ENCODE measurements around the gene KCTD1.

KCTD1 gene

DNA sequence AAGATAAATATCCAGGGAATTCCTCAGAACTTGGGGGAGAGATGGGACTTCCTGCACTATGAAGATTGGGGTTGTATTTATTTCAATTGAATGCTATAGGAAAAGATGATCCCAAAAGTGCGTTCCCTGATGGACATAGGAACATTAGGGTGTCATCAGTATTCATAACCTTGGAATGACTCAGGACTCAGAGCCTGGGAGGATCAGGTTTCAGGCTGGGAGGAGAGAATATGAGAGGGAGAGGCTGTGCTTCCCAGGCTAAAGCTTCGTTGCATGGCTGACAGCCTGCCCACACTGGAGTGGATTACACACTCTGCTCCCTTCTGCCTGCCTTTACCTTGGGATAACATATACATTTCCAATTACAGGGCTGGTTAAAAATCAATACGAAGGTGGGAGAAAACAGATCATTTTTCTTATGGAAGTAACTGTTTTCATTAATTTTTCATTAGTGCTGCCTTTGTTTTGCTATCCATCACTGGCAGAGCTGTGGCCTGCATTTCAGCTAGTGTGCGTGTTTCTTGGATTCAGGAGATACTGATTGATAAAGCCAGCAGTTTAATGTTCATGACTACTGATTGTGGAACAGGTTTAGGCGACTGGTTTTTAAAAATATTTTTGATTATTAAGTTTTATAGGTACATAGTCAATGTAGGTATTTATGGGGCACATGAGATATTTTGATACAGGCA, 118.7 kb downstream of the KCTD1 start:
- DNase-seq (ENCODE audit: low read depth in 2 of 2): no peak

DNA sequence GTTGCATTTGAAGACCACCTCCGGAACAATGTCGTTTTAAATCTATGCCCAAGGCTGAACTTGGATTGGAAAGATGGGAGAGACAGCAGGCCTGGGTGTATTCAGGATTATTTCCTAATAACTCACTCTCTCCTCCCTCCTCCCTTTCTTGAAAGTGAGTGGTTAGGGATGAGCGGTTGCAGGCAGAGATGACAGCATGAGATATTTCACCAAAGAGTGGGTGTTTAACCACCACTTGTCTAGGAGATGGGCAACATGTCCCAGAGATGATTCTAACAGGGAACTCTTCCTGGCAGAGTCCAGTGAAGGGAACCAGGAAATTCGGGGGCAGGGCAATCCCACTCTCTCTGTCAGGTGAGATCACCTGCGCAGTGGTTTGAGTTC, 123.2 kb downstream of the KCTD1 start:
- DNase-seq (ENCODE audit: low read depth in 2 of 2): no peak

DNA sequence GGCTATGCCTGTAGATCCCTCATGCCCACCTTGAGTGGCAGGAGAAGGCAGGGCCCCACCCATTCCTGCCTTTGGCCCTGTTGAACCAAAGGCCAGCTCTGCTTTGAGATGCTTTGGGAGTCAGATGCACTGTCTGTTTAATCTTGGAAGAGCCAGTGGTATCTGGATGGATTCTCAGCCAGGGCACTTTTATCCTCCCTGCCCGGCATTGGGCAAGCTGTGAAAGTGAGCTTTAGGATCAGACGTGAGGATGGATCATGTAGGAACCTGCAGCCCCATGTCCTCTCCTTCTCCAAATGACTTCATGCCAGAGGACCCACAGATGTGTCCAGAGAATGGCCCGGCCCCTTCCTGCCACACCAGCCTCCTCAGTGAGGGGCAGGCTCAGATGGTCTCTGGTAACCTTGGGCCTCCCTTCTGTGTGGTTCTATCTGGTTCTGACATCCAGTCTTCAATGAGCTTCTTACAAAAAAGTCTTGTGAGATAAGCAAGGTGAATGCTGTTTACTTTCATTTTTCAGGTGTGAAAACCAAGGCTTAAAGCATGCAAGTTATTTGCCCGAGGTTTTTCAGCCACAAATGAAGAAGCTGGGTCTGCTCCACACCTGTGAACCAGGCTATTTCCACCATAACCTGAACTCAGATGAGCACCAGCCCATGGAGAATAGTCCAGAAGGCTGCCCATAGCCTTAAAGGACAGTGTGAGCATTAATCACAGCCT, 123.8 kb downstream of the KCTD1 start:
- no peak for DNase-seq (ENCODE audit: low read depth in 2 of 2)

DNA sequence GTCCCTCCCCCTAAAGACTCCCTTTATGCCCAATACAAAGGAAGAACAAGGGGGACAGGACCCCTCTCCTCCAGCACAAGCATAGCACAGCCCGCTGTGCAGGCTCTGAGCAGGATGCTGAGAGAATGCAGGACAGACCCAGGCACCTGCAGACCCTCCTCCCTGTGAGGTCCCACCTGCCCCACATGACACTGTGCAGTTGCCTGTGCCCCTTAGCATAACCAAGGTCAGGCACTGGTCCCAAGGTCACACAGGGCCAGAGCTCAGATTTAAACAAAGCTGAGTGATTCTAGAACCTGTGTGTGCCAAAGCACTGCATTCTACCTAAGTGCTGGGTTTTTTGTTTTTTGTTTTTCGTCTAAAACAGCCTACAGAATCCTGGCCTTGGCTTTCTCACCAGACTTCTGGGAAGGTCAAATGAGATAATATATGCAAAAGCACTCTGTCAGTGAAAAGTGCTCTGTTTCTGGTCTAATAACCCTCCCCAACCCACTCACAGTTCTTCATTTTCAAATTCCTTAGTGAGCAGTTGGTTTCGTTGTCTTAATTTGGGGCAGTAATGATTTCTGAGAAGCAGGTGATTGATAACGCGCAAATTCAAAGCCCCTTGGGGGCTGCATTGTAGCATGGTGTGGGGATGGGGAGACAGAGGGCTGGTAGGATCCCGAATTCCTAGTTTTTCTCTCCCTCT, 125.7 kb downstream of the KCTD1 start:
- DNase-seq (ENCODE audit: low read depth in 2 of 2): no peak

GRCh38 chr18:26421931-26422330, 126.4 kb downstream of the KCTD1 start:
- no peak for DNase-seq (ENCODE audit: low read depth in 2 of 2)

DNA sequence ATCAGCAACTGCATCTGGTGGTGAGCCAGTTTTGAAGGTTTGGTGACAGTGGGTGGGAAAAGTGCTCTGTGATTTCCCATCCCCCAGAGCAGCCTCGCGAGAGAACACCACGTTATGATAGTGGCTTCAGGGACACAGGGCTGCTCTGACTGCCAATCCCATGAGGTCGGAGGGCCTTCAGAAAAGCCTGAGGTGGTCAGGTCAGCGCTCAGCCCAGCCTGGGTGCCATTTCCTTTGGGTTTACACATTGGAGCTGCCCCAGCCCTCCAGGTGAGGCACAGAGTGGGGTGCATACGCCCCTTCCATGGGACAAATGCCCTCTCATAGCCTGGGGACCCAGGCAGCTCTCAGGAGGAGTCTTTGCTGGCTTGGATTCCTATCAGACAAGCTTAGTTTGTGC, 126.8 kb downstream of the KCTD1 start:
- DNase-seq (ENCODE audit: low read depth in 2 of 2): no peak

DNA sequence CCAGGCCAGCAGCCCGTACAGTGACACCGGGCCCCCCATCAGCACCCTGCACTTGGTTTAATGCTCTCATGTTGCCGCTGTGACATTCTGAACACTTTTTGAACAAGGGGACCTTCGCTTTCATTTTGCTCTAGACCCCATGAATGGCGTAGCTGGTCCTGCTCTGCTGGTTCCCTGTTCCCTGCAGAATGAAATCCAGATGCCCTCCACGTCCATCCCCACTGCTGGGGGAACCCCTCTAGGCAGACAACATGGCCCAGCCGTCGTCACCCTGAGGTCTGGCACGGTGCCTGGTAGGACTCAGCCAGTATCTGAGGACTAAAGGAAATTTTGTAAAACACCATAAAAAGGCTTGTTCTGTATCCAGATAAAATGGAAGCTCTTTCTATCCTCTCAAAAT, 128.6 kb downstream of the KCTD1 start:
- no peak for DNase-seq (ENCODE audit: low read depth in 2 of 2)

DNA sequence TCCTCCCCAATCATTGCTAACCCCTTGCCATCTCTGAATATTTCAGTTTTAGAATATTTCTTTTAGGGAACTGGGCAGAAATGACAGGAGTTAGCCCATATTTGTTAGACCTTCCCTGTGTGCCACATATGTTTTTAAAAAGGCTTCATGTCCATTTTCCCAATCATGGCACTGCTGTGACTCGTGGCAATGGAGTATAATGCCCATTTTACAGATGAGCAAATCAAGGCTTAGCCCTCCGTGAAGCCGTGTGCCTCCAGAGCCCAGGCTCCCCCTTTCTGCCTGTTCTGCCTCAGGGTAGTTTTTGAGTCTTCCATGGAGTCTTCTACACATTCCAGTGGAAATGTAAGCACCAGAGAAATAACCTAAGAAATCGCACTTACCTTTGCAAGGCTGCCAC, 130.1 kb downstream of the KCTD1 start:
- DNase-seq (ENCODE audit: low read depth in 2 of 2): no peak

DNA sequence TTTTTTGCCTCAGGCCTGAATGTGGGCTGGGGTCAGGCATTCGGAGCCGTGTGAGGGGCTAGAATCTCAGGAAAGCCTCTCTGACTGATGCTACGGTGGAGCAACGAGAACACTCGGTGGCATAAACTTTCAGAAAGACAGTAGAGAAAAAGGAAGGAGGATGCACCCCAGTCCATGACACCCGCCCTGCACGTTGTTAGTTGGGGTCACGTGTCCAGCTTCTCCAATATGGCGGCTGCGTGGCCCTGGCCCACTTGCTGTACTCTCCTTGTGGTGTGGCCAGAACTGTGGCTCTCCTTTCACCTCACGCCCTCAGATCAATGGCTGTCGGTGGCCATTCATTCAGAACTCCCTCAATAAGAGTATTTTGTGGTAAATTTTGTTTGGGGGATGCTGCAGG, 131.2 kb downstream of the KCTD1 start:
- no peak for DNase-seq (ENCODE audit: low read depth in 2 of 2)

- no peak for DNase-seq (ENCODE audit: low read depth in 2 of 2)
Measured at GRCh38 chr18:26416652-26417150, 131.7 kb downstream of the KCTD1 start.

DNA sequence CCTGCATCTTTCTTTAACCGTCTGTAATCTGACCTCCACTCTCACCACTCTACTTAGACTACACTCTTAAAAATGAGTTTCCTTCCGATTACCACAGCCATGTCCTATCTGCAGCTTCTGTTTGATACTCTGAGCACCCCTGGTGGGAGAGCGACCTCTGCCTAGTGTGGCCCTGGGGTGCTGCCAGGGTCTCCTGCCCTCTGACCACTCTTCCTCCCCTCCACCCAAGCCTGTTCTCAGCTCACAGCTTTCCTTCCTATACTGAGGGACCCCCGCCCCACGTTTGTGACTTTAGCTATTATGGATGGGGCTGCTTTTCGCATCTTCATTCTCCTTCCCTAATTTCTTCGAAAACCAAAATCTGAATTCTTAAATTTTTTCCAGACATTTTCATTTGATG, 132.7 kb downstream of the KCTD1 start:
- DNase-seq (ENCODE audit: low read depth in 2 of 2): no peak

- no peak for DNase-seq (ENCODE audit: low read depth in 2 of 2)
Measured at GRCh38 chr18:26414901-26415440, 133.4 kb downstream of the KCTD1 start.

DNA sequence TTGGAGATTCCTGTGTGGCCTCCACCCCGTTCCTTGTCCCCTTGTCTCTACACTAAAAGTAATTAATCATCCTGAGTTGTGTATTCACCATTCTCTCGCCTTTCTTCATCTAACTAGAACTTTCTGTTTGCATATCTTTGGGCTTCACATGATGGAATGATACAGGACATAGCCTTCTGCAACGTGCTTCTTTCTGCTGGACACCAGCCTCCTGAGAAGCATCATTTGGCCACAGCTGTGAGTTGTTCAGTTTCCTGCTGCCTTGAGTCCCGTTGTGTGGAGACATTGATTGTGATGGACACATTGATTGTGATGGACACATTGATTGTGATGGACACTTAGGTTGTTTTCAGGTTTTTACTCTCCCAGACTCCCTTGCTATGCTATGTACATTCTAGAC, 139.3 kb downstream of the KCTD1 start:
- no peak for DNase-seq (ENCODE audit: low read depth in 2 of 2)

DNA sequence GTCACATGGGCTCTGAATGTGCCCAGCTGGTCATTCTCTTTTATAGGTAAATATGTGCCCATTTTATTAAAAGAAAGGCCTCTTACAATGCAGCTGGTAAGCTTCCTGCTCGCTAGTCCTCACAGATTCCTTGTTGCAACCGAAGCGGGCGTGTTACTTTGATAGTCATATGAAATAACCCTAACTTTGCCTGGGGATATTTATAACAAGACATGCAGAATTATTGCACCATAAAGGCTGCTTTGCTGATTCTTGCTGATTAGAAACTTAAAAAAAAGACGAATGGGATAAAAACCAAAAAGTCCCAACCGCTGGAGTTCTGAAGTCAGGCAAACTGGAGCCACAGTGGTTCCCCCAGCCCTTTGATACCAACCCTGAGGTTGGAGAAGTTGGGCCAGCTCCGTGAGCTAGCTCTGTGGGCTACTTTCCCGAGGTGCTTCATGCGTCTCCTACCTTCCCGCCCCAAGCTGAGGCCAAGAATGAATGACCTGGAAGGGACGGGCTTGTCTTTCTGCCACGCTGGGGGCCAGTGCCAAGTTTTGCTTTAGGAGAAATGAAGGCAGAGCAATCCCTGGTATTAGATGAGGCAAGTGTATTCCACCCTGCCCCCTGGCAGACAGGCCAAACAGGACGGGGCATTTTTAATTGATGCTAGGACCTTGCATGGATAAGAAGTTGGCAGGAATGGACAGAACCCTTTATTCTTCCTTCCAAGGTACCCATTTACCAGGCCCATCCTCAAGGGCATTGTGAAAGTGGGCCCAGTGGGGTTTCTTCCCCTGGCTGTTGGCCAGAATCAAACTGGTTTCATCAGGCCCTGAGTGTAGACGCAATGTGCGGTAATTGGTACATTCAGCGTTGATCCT, 140.4 kb downstream of the KCTD1 start:
- no peak for DNase-seq (ENCODE audit: low read depth in 2 of 2)

GRCh38 chr18:26406854-26407517, 141.4 kb downstream of the KCTD1 start:
- DNase-seq (ENCODE audit: low read depth in 2 of 2): no peak

DNA sequence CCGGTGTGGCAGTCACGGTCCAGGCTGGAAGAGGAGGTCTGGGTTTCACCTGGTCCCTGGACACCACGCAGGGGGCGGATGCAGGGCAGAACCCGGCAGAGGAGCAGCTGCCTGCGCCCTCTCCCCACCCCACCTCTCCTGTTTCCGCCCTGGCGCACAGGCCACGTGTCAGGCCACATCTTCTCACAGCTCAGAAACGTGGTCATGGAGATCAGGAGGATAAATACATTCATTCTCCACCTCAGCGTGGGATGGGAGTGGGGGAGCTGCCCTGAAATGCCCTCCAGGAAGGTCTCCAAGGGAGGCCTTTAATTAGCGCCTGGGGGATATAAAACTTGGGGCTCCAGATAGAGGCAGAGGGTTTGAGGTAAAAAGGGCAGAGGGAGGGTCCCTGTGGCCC, 142.0 kb downstream of the KCTD1 start:
- DNase-seq (ENCODE audit: low read depth in 2 of 2): no peak

- no peak for DNase-seq (ENCODE audit: low read depth in 2 of 2)
Measured at GRCh38 chr18:26405190-26405801, 143.1 kb downstream of the KCTD1 start.

All from stimulated activated CD4-positive, alpha-beta T cell treated with anti-CD3 and anti-CD28 coated beads, Interleukin-1b, Interleukin-23, amount 100 ng/mL, for 4 hours (primary cell).